Adrenal gland (tissue), 12 donors: ENCODE results near the gene SPNS2. TPM values are rescaled to one million over a fixed set of nuclear protein-coding genes. Genes with fewer than 3 reads are reported as not detected.
A peak's percentile ranks its signal among the peaks of the same experiment; 100 is the strongest.

ENCODE experiments used
- DNase-seq, 7 donors: peaks; one replicate each; pipeline ENCODE4 v3.0.0-alpha.2; 2019 to 2020
- H3K27ac ChIP-seq, 5 donors: fragments of 200-600 bp; sonication (generic) in 4 of 5; 1 replicate in 3 of 5; 2 replicates in 2 of 5; pipeline versions ENCODE4 v1.5.1 to v1.8.0; 2016 to 2020; ENCODE audit warnings: mild to moderate bottlenecking in 1 of 5
- H3K27me3 ChIP-seq: fragments of 200-600 bp; 2 replicates; pipeline ENCODE4 v1.8.0; 2021
- H3K36me3 ChIP-seq, 2 donors: fragments of 200-600 bp; replicated peaks in 1 of 2; 1 replicate in 1 of 2; 2 replicates in 1 of 2; pipeline versions ENCODE4 v1.5.1 to v1.8.0; 2018 to 2022
- H3K4me1 ChIP-seq, 2 donors: fragments of 200-600 bp; replicated peaks in 1 of 2; 1 replicate in 1 of 2; 2 replicates in 1 of 2; pipeline versions ENCODE4 v1.5.1 to v1.8.0; 2018 to 2021
- H3K4me3 ChIP-seq, 4 donors: fragments of 200-600 bp; sonication (generic) in 3 of 4; one replicate each; pipeline ENCODE4 v1.5.1; 2016 to 2018
- H3K9me3 ChIP-seq, 3 donors: fragments of 200-600 bp; sonication (generic) in 1 of 3; replicated peaks in 1 of 3; 1 replicate in 2 of 3; 2 replicates in 1 of 3; pipeline versions ENCODE4 v1.5.1 to v1.8.0; 2016 to 2021
- POLR2A ChIP-seq, 2 donors: fragments of 450-650 bp; IDR thresholded peaks; one replicate each; pipeline ENCODE4 v1.6.1; 2017; ENCODE audit warnings: antibody characterized with exemption in 2 of 2, mild to moderate bottlenecking in 2 of 2, moderate library complexity in 1 of 2
- WGBS, 4 donors: extraction: QIAGEN DNeasy Blood & Tissue Kit in 2 of 4; methylation state at CpG; one replicate each; pipeline versions ENCODE4 v1.1.5 to v1.1.7; 2013 to 2017; 5-methylcytosine and 5-hydroxymethylcytosine counted together
- intact Hi-C, 2 donors: fragments of 100-400 bp; cut with DNase I; formaldehyde crosslinking; loops; one replicate each; pipeline versions ENCODE4 v1.14.1 to v1.15.0; 2022 to 2023
- polyA plus RNA-seq, 3 donors: library from polyadenylated mRNA; stranded (reverse); fragments of 200-250 nt in 2 of 3; fragments of 350-450 nt in 1 of 3; fragmentation: Illumina TruSeq in 1 of 3; extraction: RNeasy Lipid Tissue Mini Kit (QIAGEN cat#74804) in 1 of 3; gene quantifications; one replicate each; pipeline ENCODE4 v1.2.3, GENCODE V29; 2013 to 2014
- total RNA-seq, 9 donors: library from RNA; depleted of rRNA in 4 of 9; stranded (reverse); fragments of >200 nt in 4 of 9; fragments of 120-200 nt in 1 of 9; fragmentation: NEBNext Ultra II Directional in 1 of 9; extraction: Animal tissue kit (Norgen Biotek cat#: 25700) in 1 of 9; gene quantifications; one replicate each; pipeline versions ENCODE4 v1.1.0 to v1.2.4, GENCODE V29; 2013 to 2023
- TF ChIP-seq, protein P1 (sequence below), 6 experiments: fragments of 450-650 bp in 4 of 6; fragments of 200-600 bp in 2 of 6; sonication (generic) in 1 of 6; IDR thresholded peaks; 1 replicate in 5 of 6; 2 replicates in 1 of 6; pipeline versions ENCODE4 v1.5.1 to v1.8.0; 2016 to 2021; ENCODE audit warnings: antibody characterized with exemption in 6 of 6, mild to moderate bottlenecking in 2 of 6, moderate library complexity in 1 of 6
- donor health status: healthy with polysubstance abuse.
- donor health status: Bipolar disorder and iron deficiency.
- donor health status: DM: yes; HTN: yes; CAD: no.
- donor health status: DM: no; HTN: no; CAD: no.
- donor health status: DM: no; HTN: no; CAD: no.
- donor health status: DM: yes; HTN: yes; CAD: no.

Gene SPNS2
- total and polyA plus RNA-seq, 12 donors = 0.90 to 25.1 (median 7.7) TPM

DNA sequence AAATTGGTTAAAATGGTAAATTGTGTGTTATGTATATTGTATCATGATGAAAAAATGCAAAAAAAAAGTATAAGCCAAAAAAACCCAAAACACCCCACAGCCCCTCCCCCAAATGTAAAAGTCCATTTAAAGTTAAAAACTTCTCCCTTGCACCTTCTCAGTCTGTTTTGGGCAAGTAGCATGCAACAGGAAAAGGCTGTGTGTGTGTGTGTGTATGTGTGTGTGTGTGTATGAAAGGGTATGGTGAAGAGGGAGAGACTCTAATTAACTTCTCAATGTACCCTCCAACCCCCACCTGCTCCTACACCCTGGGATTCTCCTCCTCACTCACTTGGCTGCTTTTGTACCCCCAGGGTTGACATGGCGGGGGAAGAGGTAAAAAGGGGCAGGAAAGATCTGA is 70.9 kb downstream of the SPNS2 start:
- H3K36me3 ChIP-seq = no peaks in the 10 kb centered on the region
- no peak overlapping the region for H3K27ac ChIP-seq
- H3K27me3 ChIP-seq = no peaks in the 10 kb centered on the region
- intact Hi-C loops = loop anchor here (2.0 to 5.0 kb wide), 2 partner anchors 53 to 55 kb away; no protein-coding TSS in a partner anchor
- no peak overlapping the region for H3K4me3 ChIP-seq
- no peak for DNase-seq
- WGBS, 4 donors = 69 to 94% (median 92%) methylated on average over 1 of the region's 1 CpG
- no peaks in the 10 kb centered on the region for H3K9me3 ChIP-seq
- no peak for TF ChIP-seq POLR2A (IDR thresholded peaks at IDR 0.05)
- TF ChIP-seq, protein P1, sequence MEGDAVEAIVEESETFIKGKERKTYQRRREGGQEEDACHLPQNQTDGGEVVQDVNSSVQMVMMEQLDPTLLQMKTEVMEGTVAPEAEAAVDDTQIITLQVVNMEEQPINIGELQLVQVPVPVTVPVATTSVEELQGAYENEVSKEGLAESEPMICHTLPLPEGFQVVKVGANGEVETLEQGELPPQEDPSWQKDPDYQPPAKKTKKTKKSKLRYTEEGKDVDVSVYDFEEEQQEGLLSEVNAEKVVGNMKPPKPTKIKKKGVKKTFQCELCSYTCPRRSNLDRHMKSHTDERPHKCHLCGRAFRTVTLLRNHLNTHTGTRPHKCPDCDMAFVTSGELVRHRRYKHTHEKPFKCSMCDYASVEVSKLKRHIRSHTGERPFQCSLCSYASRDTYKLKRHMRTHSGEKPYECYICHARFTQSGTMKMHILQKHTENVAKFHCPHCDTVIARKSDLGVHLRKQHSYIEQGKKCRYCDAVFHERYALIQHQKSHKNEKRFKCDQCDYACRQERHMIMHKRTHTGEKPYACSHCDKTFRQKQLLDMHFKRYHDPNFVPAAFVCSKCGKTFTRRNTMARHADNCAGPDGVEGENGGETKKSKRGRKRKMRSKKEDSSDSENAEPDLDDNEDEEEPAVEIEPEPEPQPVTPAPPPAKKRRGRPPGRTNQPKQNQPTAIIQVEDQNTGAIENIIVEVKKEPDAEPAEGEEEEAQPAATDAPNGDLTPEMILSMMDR (IDR thresholded peaks at IDR 0.05) = no peak
- H3K4me1 ChIP-seq = peaks cover 0 to 6% of the 10 kb centered on the region in 2 donors

DNA sequence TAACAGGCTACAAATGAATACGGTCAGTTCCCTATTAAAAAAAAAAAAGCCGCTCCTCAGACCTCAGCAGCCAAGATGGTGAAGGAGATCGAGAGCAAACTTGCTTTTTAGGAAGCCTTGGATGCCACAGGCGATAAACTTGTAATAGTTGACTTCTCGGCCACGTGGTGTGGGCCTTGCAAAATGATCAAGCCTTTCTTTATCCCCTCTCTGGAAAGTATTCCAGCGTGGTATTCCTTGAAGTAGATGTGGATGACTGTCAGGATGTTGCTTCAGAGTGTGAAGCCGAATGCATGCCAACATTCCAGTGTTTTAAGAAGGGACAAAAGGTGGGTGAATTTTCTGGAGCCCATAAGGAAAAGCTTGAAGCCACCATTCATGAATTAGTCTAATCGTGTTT is 73.5 kb downstream of the SPNS2 start:
- intact Hi-C loops = no loop called here
- 77 to 90% (median 81%) methylated on average over 9 of the region's 9 CpGs for WGBS, 4 donors
- H3K9me3 ChIP-seq = no peaks in the 10 kb centered on the region

DNA sequence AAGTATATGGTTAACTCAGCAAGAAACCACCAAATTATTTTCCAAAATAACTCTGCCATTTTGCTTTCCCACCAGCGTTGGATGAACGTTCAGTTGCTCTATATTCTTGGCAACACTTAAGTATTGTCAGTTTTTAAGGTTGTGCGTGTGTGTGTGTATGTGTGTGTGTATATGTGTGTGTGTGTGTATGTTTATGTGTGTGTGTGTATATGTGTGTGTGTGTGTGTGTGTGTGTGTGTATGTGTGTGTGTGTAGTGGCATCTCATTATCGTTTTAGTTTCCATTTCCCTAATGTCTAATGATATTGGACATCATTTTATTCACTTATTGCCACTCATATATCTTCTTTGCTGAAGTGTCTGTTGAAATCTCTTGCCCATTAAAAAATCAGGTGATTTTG is 74.4 kb downstream of the SPNS2 start:
- H3K27ac ChIP-seq = no peak overlapping the region
- H3K27me3 ChIP-seq = no peaks in the 10 kb centered on the region
- 70 to 78% (median 77%) methylated on average over 4 of the region's 4 CpGs for WGBS, 4 donors
- no peaks in the 10 kb centered on the region for H3K9me3 ChIP-seq
- DNase-seq = no peak
- H3K4me3 ChIP-seq = no peak overlapping the region
- no peaks in the 10 kb centered on the region for H3K4me1 ChIP-seq
- no peaks in the 10 kb centered on the region for H3K36me3 ChIP-seq
- TF ChIP-seq POLR2A (IDR thresholded peaks at IDR 0.05) = no peak
- TF ChIP-seq, protein P1 (IDR thresholded peaks at IDR 0.05) = no peak
- intact Hi-C loops = no loop called here

More for the DNA sequence above, 73.5 kb downstream of the SPNS2 start:
- TF ChIP-seq POLR2A (IDR thresholded peaks at IDR 0.05) = no peak
- TF ChIP-seq, protein P1 (IDR thresholded peaks at IDR 0.05) = no peak
- no peak overlapping the region for H3K27ac ChIP-seq
- H3K27me3 ChIP-seq = no peaks in the 10 kb centered on the region
- H3K4me1 ChIP-seq = no peaks in the 10 kb centered on the region
- no peaks in the 10 kb centered on the region for H3K36me3 ChIP-seq
- no peak for DNase-seq
- no peak overlapping the region for H3K4me3 ChIP-seq

DNA sequence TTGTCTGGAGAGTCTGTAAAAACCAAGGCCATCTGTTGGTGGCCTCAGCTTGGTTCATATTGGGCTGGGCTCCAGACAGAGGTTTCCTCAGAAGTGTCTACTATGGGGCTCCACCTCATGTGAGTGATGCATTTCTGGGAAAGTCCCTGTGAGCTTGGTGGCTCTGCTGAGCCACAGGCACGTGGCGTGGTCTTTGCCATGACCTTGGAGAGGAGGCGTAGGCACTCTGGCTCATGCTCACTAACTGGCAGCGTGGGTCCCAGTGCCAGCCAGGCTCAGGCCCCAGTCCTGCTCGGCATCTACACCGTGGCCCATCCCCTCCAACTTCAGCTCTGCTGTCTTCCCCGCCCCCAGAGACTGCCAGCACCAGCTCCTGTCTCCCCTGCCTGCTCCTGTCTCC is 75.0 kb downstream of the SPNS2 start:
- Histone ChIP-seq H3K27me3 (no peaks in the 10 kb centered on the region), H3K4me1 (no peaks in the 10 kb centered on the region), H3K9me3 (no peaks in the 10 kb centered on the region), H3K36me3 (no peaks in the 10 kb centered on the region), H3K4me3 (no peak overlapping the region), H3K27ac (peak overlapping the region in 1 of 5 donors; percentile 17)
- TF ChIP-seq, protein P1 (IDR thresholded peaks at IDR 0.05) = no peak
- TF ChIP-seq POLR2A (IDR thresholded peaks at IDR 0.05) = no peak
- DNase-seq = peak; percentile 74 to 94 (median 89)
- 31 to 55% (median 43%) methylated on average over 4 to 7 of the region's 7 CpGs for WGBS, 4 donors
- intact Hi-C loops = no loop called here
